Ishikawa (cell line): ENCODE measurements around the gene RXYLT1.

ENCODE experiments used
- CEBPB ChIP-seq: IDR thresholded peaks from 2 replicates; pipeline ENCODE4 v1.6.1; 2012
- FOXM1 ChIP-seq: IDR thresholded peaks from 2 replicates; pipeline ENCODE4 v1.6.1; 2012; ENCODE audit warnings: low read depth, borderline replicate concordance
- TAF1 ChIP-seq: IDR thresholded peaks from 2 replicates; pipeline ENCODE4 v1.6.1; 2012; ENCODE audit warnings: low read depth, mild to moderate bottlenecking

DNA sequence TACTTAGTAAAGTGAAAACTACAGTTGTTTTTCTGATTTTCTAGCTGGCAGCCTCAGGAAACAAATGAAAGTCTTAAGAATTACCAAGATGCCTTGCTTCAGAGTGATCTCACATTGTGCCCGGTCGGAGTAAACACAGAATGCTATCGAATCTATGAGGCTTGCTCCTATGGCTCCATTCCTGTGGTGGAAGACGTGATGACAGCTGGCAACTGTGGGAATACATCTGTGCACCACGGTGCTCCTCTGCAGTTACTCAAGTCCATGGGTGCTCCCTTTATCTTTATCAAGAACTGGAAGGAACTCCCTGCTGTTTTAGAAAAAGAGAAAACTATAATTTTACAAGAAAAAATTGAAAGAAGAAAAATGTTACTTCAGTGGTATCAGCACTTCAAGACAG lies 28.9 kb downstream of the RXYLT1 start:
- TF ChIP-seq FOXM1 (no peak), CEBPB (no peak), TAF1 (no peak)
